HG02763 (cell line): ENCODE results near the gene PRDM4.
"Not testable (repeated sequence)": the region's sequence is repeated elsewhere in the genome, so short reads cannot be mapped to it uniquely, and the experiment has no call there.

Experiments
- ATAC-seq: cut with Tn5 transposase; IDR thresholded peaks from one replicate; pipeline ENCODE4 v1.9.1; 2021; ENCODE audit warnings: mild to moderate bottlenecking, moderate library complexity; ENCODE audit not compliant: unreplicated experiment

Gene PRDM4

DNA sequence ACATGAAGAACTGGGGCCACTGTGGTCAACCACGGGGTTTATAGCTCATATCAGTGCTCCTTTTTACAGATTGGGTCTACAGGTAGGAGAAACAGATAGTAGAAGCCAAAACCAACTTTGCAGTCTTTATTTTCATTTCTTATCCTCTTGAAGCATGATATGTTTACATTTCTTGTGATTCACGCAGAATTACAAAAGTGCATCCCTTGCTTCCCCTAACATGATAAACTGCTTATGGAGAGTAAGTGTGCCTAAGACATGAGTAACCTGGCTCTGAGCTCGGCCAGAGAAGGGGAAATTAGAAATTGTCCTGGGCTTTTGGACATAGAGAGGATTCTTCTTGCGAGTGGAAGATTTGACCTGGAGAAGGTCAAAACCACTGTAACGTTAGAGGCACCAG is 56.9 kb downstream of the PRDM4 start:
- no peak for ATAC-seq

DNA sequence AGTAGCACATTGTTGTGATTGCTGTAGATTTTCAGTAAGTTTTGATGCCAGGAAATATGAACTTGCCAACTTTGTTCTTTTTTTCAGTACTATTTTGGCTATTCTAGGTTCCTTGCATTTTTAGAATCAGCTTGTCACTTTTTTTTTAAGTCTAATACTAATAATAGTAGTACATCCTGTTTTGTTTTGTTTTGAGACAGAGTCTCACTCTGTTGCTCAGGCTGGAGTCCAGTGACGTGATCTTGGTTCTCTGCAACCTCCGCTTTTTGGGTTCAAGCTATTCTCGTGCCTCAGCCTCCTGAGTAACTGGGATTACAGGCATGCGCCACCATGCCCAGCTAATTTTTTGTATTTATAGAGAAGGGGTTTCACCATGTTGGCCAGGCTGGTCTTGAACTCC is 58.8 kb downstream of the PRDM4 start:
- no peak for ATAC-seq

DNA sequence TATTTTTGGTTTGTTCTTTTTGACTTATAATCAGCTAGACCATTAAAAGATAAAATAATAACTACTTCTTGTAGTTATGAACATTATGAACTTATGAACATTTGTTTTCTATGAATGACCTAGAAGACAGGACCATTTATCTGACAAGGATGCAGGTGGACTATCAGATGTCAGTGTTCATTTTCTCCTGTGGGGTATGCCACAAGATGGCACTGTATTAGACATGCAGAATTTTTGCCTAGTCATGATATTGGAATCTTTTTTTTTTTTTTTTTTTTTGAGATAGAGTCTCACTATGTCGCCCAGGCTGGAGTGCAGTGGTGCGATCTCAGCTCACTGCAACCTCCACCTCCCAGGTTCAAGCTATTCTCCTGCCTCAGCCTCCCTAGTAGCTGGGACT is 65.2 kb downstream of the PRDM4 start:
- ATAC-seq = not testable (repeated sequence)

DNA sequence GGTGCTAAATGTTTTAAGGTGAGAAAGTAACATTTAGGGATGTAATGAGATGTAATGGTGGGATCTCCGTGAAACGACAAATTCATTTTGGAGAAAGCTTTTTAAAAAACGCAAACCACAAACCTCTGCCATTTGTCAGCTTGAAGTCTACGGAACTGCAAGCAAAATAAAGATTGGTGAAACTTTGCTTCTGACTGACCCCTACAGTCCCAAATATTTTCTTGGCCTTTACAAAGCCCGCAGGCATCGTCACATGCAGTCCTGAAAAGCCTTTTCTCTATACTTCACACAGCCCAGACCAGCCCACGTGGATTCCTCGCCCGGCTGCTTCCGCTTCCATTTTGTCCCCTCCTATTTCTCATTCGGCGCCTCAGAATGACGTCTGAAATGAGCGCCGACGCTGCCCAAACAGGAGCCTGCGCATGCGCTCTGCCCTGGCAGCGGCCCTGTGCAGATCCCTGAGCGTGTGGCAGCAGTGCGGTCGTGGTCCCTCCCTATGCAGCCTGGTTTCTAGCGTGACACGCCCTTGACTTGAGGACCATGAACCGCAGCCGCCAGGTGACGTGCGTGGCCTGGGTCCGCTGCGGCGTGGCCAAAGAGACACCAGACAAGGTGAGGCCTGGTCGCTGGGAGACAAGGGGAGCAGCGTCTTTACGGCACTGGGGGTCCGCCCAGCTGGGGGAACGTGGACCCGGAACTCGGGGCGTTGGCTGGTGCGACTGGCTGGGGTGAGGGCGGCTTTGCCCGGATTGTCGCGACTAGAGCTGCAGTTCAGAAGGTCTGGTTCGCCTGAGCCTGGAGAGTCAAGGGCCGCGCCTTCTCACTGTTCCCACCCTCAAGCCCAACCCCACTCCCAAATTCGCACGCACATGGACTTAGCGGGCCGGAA is 75.3 kb downstream of the PRDM4 start, which contains the start of gene PWP1:
Gene PWP1, plus strand, starts transcription at position 440 of the 889 bp plus-strand sequence. Its CDS starts 101 bp downstream, at position 541.
- ATAC-seq = peak; percentile 88

DNA sequence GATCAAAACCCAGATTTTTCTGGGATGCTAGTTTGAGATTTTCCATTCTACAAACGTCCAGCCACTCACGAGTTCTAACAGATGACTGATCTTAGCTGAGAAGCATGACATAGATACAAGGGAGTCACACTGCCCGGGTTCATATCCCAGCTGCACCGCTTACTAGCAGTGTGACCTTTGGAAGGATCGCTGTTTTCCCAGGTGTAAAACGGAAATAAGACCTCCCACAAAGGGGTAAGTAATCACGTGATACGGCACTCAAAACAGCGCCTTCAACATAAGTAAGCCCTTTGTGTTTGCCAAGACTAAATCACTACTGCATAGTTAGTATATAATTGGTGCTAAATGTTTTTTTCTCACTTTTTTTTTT is 76.0 kb downstream of the PRDM4 start:
- ATAC-seq = no peak

DNA sequence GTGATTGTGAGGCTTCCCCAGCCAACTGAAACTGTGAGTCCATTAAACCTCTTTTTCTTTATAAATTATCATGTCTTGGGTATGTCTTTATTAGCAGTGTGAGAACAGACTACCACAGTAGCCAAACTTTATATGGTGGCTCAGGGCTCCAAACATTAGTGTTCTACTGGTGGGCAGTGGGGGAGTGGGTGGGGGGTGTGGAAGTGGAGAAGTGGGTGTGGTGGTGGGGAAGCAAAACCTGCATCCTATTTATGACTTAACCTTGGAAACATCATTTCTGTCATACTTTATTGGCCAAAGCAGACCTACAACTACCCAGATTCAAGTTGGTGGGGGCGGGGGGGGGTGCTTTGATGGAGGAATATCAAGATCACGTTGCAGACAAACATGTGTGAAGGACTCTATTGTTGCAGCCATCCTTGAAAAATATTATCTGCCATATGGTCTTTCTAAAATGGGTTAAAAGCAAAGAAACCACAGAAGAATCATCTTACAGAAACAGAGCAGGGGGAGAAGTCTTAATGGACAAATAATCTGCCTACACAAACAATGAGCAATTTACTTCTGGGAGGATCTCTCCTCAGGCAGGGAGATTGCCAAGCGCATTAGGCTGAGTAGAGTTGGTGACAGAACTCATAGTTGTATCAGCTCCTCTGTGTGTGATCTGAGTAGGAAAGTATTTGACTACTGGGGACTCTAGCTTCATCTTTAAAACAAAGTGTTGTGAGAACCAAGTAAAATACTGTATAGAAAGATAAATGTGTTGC is 76.7 kb downstream of the PRDM4 start:
- no peak for ATAC-seq
